GM12875 (cell line): ENCODE results near the gene ARRDC4.

Source experiments
- H3K4me3 ChIP-seq: one replicate; pipeline ENCODE4 v1.5.1; 2011; ENCODE audit warnings: low read depth, low read length, control low read depth
- CTCF ChIP-seq: IDR thresholded peaks from 2 replicates; pipeline ENCODE4 v1.5.1; 2011; ENCODE audit warnings: low read depth, mild to moderate bottlenecking, control low read depth, inconsistent platforms, low read length, moderate library complexity, borderline replicate concordance; ENCODE audit not compliant: insufficient read depth

The ARRDC4 gene

GRCh38 chr15:97953748-97954147, 6.8 kb upstream of the ARRDC4 start:
- no peak for TF ChIP-seq CTCF
- no peak overlapping the region for H3K4me3 ChIP-seq

GRCh38 chr15:97955035-97955434, 5.5 kb upstream of the ARRDC4 start:
- TF ChIP-seq CTCF, result no peak
- H3K4me3 ChIP-seq, result no peak overlapping the region

- TF ChIP-seq CTCF, result no peak
- no peak overlapping the region for H3K4me3 ChIP-seq
Measured at GRCh38 chr15:97955529-97955928, 5.0 kb upstream of the ARRDC4 start.

- no peak overlapping the region for H3K4me3 ChIP-seq
- no peak for TF ChIP-seq CTCF
Measured at GRCh38 chr15:97959724-97960363, 659 bp upstream of the ARRDC4 start.

- H3K4me3 ChIP-seq, result no peak overlapping the region
Measured at GRCh38 chr15:97961067-97961954, 808 bp downstream of the ARRDC4 start.

GRCh38 chr15:97962263-97962662, 1.8 kb downstream of the ARRDC4 start:
- H3K4me3 ChIP-seq, result no peak overlapping the region
- TF ChIP-seq CTCF, result no peak

More at GRCh38 chr15:97961067-97961954, 808 bp downstream of the ARRDC4 start:
- no peak for TF ChIP-seq CTCF
